Activated effector memory CD4-positive, alpha-beta T cell treated with anti-CD3 and anti-CD28 coated beads, Interleukin-2, amount 50 U/mL, for 16 hours (primary cell): ENCODE measurements around the gene TBX10.
A peak's percentile ranks its signal among the peaks of the same experiment; 100 is the strongest.

Experiments used
- DNase-seq: peaks from one replicate; pipeline ENCODE4 v3.0.0-alpha.2; 2020

The TBX10 gene

GRCh38 chr11:67644472-67645418 lies 5.2 kb upstream of the TBX10 start:
- no peak for DNase-seq

DNA sequence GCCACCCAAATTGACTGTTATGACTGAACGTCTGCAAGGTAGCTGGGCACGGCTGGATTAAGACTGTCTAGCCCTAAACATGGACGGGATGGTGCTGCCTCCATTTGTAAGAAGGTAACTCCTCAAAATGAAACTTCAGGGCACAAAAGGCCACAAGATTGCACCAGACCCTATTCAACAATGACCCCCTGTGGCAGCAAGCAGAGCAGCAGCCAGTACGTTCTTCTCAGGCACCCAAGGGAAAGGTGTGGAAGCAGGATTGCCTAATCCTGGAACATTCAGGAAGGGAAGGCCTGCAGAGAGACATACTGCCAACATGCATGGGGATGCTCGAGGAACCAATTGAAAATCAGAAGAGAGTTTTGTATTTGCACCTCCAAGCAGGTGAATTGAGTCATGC lies 4.5 kb upstream of the TBX10 start:
- DNase-seq: peak; percentile 27

DNA sequence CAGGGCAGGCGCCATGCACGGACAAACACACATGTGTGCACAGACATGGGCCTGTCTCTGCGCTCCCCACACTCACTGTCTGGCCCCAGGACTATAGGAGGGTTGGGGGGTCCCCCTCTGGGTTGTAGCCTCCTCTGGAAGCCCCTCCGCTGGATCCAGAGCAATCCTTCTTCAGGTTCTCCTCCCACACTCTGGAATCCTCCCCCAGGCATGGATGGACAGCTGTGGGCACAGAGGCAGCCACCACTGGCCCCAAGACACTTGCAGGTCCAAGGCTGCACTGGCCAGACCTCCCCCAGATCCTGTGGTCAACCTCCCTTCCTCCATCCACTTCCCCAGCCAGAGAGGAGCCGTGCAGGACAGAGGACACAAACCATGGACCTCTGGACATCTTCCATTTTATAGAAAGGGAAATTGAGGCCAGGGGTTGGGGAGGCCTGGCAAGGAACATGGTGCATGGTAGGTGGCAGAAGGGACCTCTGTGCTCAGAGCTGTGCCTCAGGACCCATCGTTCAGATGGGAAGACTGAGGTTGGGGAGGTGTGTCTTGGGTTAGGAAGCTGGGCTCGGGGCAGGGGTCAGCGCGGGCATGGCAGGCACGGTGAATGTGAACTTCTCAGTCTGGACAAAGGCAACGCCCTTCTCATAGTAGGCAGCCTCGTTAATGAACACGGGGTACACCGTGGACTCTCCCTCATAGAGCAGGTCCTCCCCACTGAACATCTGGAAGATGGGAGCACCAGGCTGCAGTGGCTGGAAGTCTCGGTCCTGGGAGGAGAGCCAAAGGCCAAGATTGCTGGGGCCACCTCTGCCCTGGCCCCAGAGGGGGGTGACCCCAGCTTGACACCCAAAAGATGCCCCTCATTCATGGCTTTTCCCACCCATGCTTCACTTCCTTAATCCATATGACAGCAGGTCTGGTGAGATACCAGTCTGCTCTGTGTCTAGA lies 2.9 kb upstream of the TBX10 start:
- peak; percentile 51 for DNase-seq

DNA sequence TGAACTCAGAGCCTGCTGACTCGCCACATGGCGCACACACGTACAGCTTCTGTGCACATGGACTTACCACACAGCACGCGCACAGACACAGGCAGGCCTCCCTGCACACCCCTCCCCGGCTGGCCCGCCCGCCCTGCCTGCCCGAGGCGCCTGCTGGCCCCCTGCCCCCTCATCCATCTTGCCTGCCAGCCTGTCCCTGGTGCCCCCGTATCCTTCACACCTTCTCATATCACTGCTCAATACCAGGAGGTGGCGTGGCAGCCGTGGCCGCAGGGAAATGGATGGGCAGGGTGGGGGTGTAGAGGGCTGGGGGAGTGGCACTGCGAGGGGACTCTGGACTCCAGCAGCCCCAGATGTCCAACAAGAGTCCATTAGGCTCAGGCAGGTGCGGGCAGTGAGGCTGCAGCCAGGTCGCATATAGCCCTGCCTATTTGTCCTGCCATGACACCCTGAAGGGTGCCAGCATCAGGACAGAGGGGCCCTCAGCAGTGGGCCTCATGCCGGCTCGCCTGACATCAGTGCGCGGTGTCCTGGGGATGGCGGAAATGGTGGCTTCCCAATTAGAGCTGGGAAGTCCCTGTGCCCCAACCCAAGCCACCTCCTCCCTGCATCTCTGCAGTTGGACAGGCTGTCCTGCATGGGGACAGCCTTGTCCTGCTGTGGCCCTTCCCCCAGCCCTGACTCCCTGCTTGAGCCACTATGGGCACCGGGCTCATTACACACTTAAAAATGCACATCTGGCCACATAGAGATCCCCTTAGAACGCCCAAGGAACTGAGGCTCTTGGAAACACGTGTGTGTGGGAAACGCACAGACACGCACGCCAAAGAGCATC lies 2.0 kb upstream of the TBX10 start:
- DNase-seq: peak; percentile 54

GRCh38 chr11:67640758-67641337 lies 1.3 kb upstream of the TBX10 start:
- DNase-seq: peak; percentile 27

DNA sequence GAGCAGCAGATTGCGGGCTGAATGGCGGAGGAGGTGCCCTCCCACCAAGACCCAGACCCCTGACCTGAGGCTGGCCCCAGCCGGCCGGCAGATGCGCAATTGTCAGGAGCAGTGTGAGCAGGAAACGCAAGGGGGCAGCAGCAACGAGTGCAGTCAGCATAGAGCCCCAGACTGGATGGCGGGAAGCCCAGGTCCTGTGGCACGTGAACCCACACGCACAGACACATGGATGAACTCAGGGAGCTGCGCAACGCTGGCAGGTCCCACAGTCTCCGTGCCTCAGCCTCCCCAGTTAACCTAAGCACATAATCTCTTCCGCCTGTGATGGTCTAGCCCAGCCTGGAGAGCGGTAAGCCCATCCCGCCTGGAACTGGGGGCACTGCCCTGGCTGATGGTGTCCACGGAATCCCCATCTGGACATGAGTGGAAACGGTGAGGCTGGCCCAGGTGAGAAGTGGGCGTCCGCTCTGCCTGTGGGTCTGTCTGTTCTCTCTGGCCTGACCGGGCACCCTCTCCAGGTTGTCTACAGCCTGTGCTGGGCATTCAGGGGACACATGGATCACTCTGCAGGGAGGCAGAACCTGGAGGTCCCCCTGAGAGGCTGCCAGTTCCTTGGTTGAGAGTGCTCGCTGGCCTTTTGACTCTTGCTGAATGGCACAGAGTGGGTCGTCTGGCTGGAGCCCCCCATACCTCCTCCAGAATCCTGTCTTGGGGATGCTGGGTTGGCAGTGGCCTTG lies 626 bp upstream of the TBX10 start:
- DNase-seq: peak; percentile 85

- DNase-seq: peak; percentile 45
Measured at GRCh38 chr11:67638535-67639437, 777 bp downstream of the TBX10 start.

DNA sequence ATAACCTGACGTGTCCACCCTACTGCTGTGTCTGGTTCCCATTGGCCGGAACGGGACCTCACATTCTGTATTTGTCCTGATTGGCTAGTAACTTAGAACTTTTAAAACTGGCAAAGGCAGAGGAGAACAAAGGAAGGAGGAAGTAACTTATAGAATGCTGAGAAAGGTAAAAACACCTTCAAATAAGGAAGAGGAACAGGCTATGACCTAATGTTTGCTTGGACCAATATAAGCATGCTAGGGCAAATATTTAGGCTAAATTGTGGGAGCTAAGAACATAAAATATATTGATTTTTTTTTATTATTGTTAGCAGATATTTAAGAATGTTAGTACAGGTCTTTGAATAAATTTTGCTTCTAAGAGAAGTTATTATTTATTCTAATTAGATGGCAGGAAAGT lies 2.1 kb downstream of the TBX10 start:
- DNase-seq: peak; percentile 4

DNA sequence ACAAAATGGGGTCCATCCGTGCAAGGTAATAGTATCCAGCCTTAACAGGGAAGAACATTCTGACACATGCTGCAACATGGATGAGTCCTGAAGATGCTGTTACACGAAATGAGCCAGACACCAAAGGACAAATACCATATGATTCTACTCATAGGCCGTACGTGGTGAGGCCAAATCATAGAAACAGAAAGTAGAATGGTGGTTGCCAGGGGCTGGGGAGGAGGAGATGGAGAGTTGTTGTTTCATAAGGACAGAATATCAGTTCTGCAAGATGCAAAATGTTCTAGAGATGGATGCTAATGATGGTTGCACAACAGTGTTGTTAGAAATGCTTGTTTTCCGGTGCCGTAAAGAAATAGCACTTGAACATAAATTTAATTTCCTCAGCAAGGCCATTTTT lies 2.6 kb downstream of the TBX10 start:
- no peak for DNase-seq

GRCh38 chr11:67635231-67635521 lies 4.4 kb downstream of the TBX10 start:
- DNase-seq: peak; percentile 38

DNA sequence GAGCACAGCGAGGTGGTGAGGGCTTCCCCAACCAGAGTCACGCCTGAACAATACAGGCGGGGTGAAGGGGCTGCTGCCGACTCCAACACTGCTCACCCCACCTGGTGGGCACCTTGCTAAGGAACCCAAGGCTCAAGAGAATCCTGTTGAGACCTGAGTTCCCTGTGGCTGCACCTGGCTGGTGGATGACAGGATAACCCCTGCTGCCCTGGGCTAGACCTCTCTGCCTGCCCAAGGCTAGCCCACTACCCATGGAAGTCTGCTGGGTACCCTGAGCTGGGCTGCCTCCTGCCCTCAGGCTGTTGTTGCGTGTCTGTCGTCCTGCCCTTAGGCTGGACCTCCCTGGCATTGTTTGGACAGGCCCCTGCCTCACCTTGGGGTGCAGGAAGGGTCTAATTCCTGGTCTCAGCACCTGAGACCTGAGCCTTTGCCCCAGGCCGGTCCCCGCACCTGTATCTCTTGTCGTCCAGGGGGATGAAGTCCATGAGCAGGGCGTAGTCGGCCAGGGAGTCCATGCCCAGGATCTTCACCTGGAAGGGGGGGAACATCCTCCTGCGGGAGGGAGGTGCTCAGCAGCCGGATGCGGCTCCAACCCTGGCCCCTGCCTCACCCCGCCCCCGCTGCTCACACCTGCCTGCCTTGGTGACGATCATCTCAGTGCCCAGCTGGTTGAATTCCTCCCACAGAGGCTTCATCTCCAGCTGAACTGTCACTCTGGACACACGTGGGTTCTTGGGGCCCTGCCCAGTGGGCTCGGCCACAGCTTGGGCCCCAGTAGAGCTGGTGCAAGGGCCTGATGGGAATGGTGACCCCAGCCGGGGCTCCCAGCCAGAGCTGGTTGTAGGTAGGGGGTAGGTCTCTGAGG lies 5.0 kb downstream of the TBX10 start:
- DNase-seq: peak; percentile 47

DNA sequence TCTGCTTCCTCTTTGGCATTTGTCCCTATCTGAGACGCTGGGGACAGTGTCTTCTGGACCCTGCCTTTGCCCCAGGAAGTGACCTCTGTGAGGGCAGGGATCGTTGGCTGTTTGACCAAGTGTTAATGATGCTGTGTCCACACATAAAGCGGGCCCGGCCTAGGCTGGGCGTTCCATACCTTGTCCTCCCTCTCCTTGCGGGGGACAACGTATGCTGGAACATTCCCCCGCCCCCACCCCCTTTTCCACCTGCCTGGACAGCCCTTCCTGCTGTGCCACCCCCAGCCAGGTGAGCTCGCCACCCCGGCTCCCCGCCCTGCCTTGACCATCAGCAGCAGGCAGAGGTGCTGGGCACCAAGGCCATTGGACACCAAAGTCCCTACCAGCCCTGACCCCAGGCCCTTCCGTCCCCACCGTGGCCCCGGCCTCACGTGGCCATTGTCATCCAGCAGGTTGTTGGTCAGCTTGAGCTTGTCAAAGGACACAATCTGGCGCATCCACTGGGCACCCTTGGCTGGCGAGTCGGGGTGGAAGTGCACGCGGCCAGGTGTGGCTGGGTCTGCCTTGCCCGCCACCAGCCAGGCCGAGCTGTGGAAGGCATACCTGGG lies 5.7 kb downstream of the TBX10 start:
- peak; percentile 60 for DNase-seq

- peak; percentile 60 for DNase-seq
Measured at GRCh38 chr11:67632982-67633755, 6.4 kb downstream of the TBX10 start.

DNA sequence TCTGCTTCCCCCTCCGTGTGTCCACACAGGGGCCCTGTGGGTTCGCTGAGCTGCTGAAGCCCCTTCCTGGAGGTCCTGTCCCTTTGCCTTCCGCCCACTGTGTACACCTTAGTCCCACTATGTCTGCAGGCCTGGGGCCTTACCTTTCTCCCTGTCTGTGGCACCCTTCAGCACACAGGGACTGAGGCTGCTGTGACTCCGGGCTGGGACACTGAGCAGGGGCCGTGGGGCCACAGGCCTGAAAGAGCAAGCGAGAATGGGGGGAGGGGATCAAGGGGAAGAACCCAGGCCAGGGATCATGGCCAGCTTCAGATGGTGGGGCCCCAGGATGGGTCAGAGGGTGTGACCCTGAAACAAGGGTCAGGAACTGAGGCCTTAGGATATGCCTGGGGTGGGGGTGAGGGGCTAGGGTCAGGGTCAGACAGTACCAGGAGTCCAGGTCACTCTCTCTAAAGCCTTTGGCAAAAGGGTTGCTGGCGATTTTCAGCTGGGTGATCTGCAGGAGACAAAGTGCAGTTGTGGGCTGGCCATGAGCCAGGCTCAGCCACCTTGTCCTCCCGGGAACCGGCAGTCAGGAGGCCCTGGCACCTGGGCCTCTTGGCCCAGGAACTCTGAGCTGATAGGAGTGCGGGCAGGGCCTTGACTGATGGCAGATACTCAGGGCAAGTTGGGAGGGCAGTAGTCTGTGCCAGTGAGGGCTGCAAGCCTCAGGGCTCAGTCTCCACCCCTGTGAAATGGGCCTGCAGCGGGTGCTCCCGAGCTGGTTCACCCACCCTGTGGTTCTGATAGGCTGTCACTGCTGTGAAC lies 7.2 kb downstream of the TBX10 start:
- DNase-seq: no peak

DNA sequence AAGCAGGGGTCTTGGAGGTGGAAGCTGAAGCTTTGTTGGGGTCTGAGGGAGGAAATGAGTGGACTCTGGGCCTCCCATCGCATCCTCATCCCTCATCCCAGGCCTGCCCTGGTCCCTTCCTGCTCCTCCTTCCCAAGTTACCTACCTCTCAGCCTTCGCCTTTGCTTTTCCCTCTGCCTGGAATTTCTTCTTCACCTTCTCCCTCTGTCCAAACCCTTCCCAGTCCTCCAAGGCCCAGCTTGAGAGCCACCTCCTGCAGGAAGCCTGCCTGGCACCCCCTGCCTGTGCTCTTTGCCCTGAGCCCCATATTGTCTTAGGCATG lies 7.7 kb downstream of the TBX10 start:
- no peak for DNase-seq

DNA sequence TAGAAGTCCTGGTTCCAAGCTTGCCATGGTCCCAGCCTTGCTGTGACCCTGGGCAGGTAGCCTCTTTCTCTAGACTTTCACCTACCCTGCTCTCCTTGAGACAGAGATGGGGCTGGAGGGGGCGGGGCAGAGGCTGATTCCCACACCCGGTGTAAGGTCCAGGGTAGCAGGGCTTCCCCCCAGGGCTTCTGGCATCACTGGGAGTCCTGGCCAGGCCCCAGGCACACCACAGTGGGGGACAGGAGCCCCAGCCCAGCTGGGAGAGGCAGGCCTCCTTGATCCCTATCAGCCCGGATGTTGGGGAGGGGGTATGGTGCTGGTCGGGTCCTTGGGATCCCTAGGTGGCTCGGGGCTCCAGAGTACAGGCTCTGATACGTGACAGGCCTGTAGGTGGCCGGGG lies 8.2 kb downstream of the TBX10 start:
- DNase-seq: no peak

GRCh38 chr11:67630943-67631331 lies 8.6 kb downstream of the TBX10 start:
- DNase-seq: no peak
